ENCODE measurements around the gene ZSWIM8.

The ZSWIM8 gene

GRCh38 chr10:73847031-73847430 lies 61.6 kb downstream of the ZSWIM8 start:
- no peak for DNase-seq

- peak; percentile 88 to 94 for DNase-seq
Observed at GRCh38 chr10:73848821-73849489, 63.5 kb downstream of the ZSWIM8 start.

GRCh38 chr10:73850211-73850610 lies 64.8 kb downstream of the ZSWIM8 start:
- no peak for DNase-seq

DNA sequence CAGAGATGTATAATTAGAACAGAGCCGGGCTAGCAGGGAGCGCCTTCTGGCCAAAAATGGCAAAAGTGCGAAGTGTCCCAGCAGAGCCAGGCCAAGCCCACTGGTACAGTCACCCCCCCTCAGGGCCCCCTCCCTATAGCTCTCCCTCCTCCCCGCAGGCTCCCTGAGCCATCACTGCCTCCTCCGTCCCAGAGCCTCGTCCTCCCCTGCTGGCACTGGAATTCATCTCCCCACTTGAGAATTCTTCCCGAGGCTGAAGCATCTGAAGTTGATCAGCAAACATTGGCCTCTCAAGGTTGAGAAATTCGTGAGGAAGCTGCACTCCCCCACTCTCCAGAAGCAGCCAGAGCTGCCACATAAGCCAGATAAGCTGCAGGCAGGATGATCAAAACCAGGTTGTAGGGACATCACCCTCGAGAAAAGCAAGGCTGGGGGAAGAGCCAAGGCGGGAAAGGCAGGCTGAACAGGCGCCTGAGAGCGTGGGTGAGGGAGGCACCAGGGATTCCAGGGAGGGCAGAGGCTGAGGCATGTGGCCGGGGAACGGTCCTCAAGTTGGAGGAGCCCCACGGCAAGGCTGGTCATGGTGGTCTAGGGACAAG lies 65.6 kb downstream of the ZSWIM8 start:
- DNase-seq: no peak
